Activated CD4-positive, CD25-positive, alpha-beta regulatory T cell treated with anti-CD3 and anti-CD28 coated beads, Interleukin-2, amount 50 U/mL, for 24 hours (primary cell): ENCODE results near the gene SLC38A3.
"Not testable (repeated sequence)": the region's sequence is repeated elsewhere in the genome, so short reads cannot be mapped to it uniquely, and the experiment has no call there.

Experiments used
- ATAC-seq, 2 donors: fragments of 150-1000 bp; cut with Tn5 transposase; one replicate each; pipeline ENCODE4 v1.10.0; 2021; ENCODE audit warnings: mild to moderate bottlenecking in 1 of 2, moderate library complexity in 1 of 2

Gene SLC38A3

DNA sequence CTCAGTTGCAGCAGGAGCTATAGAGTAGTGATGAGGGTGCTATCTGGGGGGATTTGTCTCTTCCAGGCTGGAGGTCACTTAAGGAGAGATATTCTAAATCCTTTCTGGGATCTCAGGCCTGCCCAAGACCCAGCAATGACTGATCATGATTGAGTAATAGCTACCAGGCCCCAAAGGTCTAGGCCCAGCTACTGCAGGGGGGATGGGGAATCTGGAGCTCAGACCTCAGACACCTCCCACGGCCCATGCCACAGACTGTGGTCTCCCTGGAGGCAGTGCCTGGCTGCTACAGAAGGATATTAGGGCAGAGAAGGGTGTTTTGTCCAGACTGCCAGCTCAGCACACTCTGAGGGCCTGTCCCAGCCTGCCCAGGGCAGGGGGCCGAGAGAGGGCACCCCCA lies 6.9 kb downstream of the SLC38A3 start:
- peak in 1 of 2 donors; percentile 51 for ATAC-seq

DNA sequence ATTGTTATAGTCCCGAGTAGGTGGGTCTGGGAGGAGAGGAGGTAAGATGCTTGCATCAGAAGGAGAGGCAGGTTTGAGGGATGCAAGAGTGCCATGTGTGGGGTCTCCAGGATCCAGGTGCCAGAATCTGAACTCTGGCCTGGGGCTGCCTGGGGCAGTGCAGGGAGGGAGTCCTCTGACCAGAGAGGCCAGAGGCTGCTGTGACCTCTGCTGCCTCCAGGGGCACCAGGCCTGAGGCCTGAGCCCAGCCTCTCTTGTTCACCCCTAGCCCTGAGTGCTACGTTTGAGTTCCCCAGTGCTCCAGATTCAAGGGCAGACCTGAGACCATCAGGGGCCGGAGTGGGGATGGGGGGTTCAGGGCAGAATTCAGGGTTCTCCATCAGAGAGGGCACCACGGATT lies 7.4 kb downstream of the SLC38A3 start:
- no peak for ATAC-seq

DNA sequence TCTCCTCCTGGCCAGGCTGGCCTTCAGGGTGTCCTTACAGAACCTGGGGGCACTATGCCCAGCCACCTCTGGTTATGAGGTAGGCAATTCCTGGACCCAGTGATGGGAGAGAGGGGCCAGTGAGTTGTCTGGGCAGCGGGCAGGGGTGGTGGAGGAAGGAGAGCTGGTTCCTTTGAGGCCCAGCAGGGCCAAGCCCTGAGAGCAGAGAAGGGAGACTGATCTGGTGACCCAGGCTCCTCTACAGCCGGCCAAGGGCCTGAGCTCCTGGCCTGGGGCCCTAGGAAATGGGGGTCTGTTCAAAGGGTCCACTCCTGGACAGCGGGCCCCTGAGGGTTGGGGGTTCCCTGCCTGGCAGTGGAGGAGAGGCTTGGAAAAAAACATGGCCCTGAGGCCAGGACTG lies 7.9 kb downstream of the SLC38A3 start:
- ATAC-seq = no peak

DNA sequence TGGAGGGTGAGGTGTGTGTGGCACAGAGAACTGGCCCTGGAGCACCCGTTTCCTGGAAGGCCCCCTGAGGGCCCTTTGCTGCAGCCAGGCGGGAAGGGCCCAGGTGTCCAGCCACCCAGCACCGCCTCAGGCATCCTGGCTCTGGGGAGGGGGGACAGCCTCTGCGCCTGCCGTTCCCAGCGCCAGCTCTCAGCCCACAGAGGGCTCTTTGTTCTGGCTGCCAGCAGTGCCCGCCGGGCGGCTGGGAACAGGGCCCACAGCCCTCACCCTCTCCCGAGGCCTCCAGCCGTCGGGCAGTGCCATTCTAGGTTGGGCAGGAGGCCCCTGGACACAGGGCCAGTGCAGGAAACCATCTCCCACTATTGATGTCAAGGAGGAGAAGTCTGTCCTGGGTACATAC lies 8.3 kb downstream of the SLC38A3 start:
- no peak for ATAC-seq

DNA sequence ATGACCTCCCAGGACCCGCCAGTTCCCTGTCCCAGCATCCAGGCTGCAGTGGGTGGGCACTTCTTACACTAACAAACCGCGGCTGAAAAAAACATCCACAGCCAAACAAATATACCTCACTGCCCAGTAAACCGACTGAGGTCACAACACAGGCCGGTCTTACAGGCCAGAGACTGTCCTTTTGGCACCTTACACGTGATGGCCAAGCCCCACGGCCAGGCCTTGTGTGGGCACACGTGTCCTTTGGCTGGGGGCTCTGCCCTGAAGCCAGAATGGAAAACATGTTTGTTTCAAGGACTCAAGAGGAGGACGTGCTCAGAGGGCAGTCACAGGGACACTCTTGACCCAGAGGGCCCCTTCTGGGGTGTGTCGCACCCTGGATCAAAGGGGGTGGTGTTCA lies 9.8 kb downstream of the SLC38A3 start:
- ATAC-seq = no peak

DNA sequence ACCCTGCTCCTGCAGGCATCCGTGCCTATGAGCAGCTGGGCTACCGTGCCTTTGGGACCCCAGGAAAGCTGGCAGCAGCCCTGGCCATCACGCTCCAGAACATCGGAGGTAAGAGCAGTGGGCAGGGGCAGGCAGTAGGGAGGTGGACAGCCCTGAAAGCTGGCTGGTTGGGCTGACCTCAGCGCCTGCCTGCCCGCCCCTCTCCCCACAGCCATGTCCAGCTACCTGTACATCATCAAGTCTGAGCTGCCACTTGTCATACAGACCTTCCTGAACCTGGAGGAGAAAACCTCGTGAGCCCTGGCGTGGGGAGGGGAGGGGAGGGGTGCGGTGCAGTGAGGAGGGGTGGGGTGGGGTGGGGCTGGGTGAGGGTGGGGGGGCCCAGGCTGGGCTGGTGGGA lies 10.5 kb downstream of the SLC38A3 start:
- no peak for ATAC-seq

DNA sequence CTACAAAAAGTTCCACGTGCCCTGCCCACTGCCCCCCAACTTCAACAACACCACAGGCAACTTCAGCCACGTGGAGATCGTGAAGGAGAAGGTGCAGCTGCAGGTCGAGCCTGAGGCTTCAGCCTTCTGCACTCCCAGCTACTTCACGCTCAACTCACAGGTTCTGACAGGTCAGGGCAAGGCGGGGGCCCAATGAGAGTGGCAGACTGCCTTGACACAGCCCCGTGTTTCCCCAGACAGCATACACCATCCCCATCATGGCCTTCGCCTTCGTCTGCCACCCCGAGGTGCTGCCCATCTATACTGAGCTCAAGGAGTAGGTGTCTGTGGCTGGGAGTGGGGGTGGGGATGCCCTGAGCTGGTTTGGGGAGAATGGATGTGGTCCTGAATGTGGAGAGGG lies 12.6 kb downstream of the SLC38A3 start:
- ATAC-seq = no peak

DNA sequence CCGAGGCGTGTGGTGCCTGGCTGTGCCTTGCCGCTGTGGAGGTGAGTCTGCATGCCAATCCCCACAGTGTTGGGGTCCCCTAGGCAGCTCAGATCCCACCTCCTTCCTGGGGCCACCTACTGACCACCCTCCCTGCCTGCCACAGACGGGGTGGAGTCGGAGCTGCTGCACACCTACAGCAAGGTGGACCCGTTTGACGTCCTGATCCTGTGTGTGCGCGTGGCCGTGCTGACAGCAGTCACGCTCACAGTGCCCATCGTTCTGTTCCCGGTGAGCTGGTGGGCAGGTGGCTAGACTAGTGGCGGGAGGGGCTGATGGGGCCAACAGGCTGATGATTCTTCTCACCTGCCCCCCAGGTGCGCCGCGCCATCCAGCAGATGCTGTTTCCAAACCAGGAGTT lies 13.4 kb downstream of the SLC38A3 start:
- no peak for ATAC-seq

DNA sequence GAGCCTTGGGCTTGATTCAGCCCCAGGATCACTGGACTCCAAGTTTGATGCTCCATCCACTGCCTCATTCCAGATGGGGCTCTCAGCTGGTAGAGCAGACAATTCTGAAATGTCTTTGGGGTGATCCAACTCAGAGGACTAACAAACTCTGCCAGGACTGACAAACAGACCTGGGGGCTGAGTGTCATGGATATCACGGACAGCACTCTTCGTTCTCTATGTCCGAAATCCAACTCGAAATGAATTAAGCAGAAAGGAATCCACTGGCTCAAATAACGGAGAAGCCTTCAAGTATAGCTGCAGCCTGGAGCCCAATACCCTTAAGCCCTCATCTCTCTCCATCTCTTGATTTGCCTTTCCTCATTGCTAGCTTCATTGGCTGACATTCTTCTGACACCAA lies 14.2 kb downstream of the SLC38A3 start:
- ATAC-seq = no peak

DNA sequence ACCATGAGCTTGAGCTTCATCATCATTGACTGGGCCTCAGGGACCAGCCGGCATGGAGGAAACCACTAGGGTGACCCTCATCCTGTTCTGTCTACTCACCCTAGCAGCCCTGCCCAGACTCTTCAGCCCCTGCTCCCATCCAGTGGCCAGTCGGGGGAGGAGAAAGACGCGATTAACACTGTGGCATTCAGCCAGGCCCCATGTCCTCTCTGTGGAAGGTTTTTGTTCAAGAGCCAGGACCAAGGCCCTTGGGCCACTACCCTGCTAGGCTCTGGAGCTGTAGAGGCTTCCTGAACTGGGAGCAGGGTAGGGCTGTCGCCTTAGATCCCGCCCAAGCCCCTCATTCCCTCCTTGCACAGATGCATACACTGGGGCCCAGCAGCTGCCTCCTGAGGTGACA lies 15.0 kb downstream of the SLC38A3 start:
- no peak for ATAC-seq

DNA sequence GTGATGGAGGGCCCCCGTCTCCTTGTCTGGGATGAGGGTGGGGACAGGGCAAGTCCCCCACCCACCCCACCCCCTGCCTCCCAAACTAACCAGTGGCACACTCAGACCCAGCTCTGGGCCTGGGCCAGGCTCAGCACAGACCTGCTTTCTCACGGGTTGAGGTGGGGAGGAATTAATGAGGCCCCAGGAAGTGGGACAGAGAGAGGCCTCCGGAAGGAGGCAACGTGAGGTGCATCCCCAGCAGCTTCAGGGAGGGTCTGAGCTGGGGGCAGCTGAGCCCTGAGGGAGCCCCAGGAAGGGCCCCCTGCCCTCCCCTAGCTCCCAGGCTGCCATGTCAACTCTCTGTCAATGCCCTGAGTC lies 16.0 kb downstream of the SLC38A3 start:
- no peak for ATAC-seq

DNA sequence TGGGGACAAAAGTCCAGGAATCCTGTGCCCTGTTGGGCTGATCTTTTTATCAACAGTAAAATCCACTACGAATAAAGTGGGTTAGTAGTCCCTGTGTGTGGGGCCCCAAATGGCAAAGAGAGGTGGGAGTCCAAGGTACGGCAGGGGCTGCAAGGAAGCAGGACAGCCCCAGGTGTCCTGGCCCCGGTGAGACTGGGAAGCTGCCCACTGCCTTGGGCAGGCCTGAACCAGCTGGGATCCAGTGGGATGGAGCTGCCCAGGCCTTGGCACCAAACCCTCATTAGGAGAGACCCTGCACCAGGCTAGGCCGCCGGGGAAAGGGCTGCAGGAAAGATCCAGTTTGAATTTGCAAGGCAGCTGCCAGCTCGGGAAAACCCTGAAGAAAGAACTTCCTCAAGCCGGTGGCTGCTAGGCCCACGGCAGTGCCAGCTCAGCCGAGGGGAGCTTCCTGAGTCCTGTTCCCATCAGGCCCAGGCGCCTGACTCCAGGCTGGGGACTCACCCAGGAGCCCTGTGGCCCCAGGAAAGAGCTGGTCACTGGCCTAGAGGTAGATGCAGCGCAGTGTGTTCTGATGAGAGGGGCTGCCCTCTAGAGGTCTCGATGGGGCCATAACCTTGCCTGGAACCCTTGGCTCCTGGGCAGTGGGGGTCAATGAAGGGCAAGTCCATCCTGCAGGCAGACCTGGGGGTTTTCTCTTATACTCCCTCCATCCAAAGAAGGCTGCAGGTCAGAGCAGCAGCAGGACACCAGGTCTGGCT lies 16.5 kb downstream of the SLC38A3 start:
- no peak for ATAC-seq

DNA sequence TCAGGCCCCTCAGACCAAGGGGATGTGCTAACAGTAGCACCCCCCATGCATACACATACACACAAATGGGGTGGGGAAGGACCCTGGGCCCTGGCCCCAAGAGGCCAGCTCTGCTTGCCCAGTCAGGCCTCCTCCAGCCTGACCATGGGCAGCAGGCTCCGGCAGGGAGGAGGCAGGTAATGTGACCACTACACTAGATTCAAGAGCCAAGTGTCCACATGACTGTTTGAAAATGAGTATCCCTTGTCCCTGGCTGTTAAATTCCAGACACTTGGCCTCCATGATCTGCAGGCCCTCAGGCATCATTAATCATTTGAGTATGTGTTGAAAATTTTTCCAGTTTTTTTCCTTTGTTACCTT lies 17.1 kb downstream of the SLC38A3 start:
- no peak for ATAC-seq

DNA sequence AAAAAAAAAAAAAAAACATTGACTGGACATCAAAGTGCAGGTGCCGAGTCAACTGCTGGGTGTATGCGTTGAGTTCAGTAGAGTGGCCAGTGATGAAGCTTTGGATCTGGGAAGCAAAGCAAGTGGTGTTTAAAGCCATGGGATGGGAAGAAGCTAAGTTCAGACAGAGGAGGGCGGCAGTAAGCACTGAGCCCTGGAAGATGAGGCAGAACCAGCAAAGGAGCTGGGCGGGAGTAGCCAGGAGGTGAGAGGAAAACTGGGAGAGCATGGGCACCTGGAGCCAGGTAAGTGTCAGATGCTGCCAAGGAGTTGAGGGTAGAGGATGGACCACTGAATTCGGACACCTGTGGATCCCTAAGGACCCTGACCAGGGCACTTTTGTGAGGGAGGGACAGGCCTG lies 19.6 kb downstream of the SLC38A3 start:
- ATAC-seq = no peak

DNA sequence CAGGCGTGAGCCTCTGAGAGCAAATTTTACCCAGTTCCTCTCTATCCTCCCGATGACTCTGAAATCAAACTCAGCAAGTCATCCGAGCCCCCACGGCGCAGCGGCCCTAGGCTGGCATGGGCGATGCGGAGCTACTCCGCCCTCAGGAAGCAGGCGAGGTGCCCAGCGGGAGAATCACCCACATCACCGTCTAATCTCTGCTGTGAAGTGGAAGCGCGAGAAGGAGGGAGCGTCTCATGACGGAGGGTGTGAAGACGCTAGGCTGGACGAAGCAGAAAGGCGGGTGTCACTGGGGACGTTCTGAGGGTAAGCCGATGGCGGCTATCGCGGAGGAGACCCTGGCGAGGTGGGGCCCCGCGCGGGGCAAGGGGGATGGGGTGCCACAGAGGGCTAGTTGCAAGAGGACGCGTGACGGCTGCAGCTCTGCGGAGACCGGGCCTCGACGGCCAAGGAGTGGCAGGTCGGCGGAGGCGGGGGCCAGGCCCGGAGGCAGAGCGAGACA lies 21.9 kb downstream of the SLC38A3 start:
- ATAC-seq = peak; percentile 5 to 15

DNA sequence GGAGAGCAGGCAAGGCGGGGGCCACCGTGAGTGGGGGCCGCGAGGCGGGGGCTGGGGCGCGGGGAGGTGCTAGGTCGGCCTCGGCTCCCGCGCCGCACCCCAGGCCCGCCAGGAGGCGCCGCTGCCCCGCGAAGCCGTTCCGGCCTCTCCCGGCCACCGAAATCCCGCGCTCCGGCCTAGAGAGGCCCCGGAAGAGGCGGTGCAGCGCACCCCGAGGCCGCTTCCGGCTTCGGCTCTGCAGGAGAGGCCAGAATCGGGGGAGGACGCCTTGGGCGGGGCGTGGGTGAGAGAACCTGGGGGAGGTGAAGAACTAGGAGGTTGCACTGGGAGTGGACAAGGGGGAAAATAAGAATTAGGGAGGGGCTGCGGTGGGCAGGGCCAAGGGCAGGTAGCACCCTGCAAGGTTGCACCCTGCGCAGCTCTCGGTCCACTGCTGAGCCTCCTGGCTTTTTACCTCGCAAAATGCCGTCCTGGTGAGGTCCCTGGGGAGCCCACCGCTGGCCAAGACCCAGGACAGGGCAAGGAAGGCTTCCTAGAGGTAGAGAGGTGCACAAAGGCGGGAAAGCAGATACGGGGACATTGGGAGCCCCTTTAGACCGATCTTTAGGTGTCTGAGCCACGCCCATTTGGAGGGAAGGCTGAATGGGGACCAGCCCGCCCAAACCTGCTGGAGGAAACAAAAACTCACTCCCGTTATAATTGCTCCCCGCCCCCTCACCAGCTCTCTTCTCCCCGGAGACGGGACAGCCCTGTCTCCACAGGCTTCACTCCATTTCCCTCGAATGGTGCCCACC lies 22.5 kb downstream of the SLC38A3 start:
- ATAC-seq = peak; percentile 87

DNA sequence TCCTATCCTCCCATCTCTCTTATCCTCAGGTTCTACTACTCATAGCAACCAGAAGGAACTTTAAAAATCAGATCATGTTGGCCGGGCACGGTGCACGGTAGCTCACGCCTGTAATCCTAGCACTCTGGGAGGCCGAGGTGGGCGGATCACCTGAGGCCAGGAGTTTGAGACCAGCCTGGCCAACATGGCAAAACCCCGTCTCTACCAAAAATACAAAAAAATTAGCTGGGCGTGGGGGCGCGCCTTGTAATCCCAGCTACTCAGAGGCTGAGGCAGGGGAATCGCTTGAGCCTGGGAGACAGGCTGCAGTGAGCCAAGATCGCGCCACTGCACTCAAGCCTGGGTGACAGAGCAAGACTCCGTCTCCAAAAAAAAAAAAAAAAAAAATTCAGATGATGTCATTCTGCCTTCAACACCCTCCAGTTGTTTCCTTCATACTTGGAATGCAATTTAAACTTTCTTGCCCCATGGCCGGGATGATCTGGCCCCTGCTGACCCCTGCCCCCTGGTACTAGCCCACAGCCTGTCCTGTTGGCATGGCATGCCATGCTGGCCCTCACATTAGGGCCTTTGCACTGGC lies 23.2 kb downstream of the SLC38A3 start:
- ATAC-seq = not testable (repeated sequence)

DNA sequence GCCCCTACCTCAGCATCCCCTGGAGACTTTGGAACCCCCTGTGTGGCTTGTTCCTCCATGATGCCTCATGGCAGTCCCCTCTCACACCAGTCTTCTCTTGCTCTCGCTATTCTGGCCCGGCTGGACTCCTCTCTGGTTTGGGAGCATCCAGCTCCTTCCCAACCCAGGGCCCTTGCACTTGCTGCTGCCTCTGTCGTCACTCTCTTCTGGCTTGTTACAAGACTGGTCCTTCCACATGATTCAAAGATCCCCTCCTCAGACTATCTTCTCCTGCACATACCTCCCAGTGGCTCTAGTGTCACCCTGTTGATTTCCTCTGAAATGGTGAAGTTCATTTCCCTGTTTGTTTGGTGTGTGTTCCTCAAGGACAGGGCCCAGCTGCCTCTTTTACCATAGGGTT lies 24.4 kb downstream of the SLC38A3 start:
- ATAC-seq = no peak

DNA sequence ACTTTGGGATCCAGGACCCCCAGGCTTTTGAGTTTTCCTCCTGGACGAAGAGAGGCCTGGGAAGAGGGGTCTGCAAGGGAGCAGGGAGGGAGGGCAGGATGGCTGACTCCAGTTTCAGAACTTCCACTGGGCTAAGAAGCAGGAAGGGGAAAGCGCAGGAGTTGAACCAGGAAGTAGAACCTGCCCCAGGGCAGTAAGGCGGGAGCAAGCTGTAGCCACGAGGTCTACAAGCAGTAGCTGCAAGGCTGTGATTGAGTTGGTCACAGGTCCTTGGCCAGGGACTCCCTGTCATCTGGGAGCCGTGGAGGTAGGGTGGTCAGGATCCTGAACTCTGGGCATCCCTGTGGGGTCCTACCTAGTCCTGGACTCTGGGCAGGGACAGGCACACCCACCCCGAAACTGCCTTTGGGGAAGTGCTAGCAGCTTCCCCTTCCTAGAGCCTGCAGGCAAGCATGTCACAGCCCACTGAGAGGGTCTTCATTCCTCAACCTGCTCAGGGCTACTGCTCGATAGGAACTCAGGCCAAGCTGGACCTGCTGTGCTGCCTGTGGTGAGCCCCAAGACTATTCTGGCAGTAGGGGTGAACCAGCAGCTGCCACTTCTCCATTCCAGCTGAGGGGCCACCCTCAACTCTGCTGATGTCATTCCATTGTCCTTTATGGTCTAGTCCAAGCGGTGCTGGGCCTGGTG lies 25.2 kb downstream of the SLC38A3 start:
- ATAC-seq = no peak

DNA sequence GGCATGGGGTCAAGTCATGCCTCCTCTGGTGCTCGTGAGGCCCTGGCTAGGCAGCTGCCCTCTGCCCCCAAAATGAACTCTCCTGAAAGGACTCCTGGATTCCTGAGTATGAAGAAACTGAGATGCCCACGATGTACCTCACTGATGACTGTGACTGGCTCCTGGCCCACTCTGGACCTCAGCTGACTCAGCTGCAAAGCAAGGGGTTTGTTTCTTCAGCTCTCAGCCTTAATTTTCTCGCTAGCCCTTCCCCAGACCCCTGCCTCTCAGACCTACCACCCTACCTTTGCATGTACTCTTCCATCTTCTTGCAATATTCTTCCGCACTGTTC lies 25.7 kb downstream of the SLC38A3 start:
- ATAC-seq = no peak

DNA sequence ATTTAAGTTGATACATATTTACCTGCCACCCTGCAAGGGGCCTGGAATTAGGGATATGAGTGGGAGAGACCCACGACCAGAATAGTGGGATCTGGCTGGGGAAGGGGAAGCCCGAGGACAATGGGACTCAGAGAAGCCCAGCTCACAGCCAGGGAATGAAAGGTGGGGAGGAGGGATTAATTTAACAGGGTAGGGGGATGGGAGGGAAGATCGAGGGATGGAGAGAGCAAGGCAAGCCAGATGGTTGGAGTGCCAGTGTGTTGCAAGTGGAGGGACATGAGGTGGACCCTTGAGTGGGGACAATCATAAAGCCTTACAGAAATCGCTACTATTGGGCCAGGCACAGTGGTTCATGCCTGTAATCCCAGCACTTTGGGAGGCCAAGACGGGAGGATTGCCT lies 26.5 kb downstream of the SLC38A3 start:
- no peak for ATAC-seq

DNA sequence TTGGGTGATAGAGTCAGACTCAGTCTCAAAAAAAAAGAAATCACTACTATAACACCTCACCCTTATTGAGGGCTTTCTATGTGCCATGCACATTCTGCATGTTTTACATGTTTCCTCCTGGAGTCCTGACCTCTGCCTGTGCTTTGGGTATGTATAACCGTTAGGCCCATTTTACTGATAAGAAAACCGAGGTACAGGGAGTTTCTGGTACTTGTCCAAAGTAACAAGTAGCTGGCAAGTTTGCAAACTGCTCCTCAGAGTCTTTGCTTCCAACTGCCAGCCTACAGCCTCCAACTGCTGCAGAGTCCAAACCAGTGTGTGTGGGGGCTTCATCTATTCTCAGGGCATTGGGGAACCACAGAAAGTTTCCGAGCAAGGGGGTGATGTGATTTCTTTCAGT lies 27.2 kb downstream of the SLC38A3 start:
- ATAC-seq = no peak

DNA sequence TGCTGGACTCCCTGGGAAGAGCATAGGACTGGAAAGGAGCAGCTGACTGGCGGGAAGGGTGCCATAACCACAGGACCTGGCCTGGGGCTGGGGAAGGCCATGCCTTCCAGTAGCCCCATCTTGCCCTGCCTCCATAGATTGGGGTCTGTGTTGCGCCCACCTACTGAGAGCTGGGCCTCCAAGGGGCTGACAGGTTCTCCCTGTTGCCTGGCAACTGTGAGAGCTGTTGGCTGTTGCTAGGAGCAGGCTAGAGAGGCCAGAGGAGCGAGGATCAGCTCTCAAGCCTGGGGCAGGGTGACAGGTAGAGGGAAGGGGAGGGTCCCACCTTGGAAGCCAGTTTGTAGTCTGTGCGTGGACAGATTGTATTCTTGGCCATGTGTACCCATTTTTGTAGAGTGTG lies 28.1 kb downstream of the SLC38A3 start:
- ATAC-seq = no peak
